Adrenal gland (tissue), 12 donors: ENCODE measurements around the gene PLEKHA5. TPM values are rescaled to one million over a fixed set of nuclear protein-coding genes. Genes with fewer than 3 reads are reported as not detected.

Source experiments
- DNase-seq, 7 donors: peaks; one replicate each; pipeline ENCODE4 v3.0.0-alpha.2; 2019 to 2020
- H3K27ac ChIP-seq, 5 donors: fragments of 200-600 bp; sonication (generic) in 4 of 5; 1 replicate in 3 of 5; 2 replicates in 2 of 5; pipeline versions ENCODE4 v1.5.1 to v1.8.0; 2016 to 2020; ENCODE audit warnings: mild to moderate bottlenecking in 1 of 5
- H3K27me3 ChIP-seq: fragments of 200-600 bp; 2 replicates; pipeline ENCODE4 v1.8.0; 2021
- H3K36me3 ChIP-seq, 2 donors: fragments of 200-600 bp; replicated peaks in 1 of 2; 1 replicate in 1 of 2; 2 replicates in 1 of 2; pipeline versions ENCODE4 v1.5.1 to v1.8.0; 2018 to 2022
- H3K4me1 ChIP-seq, 2 donors: fragments of 200-600 bp; replicated peaks in 1 of 2; 1 replicate in 1 of 2; 2 replicates in 1 of 2; pipeline versions ENCODE4 v1.5.1 to v1.8.0; 2018 to 2021
- H3K4me3 ChIP-seq, 4 donors: fragments of 200-600 bp; sonication (generic) in 3 of 4; one replicate each; pipeline ENCODE4 v1.5.1; 2016 to 2018
- H3K9me3 ChIP-seq, 3 donors: fragments of 200-600 bp; sonication (generic) in 1 of 3; replicated peaks in 1 of 3; 1 replicate in 2 of 3; 2 replicates in 1 of 3; pipeline versions ENCODE4 v1.5.1 to v1.8.0; 2016 to 2021
- POLR2A ChIP-seq, 2 donors: fragments of 450-650 bp; IDR thresholded peaks; one replicate each; pipeline ENCODE4 v1.6.1; 2017; ENCODE audit warnings: antibody characterized with exemption in 2 of 2, mild to moderate bottlenecking in 2 of 2, moderate library complexity in 1 of 2
- WGBS, 4 donors: extraction: QIAGEN DNeasy Blood & Tissue Kit in 2 of 4; methylation state at CpG; one replicate each; pipeline versions ENCODE4 v1.1.5 to v1.1.7; 2013 to 2017; 5-methylcytosine and 5-hydroxymethylcytosine counted together
- intact Hi-C, 2 donors: fragments of 100-400 bp; cut with DNase I; formaldehyde crosslinking; loops; one replicate each; pipeline versions ENCODE4 v1.14.1 to v1.15.0; 2022 to 2023
- polyA plus RNA-seq, 3 donors: library from polyadenylated mRNA; stranded (reverse); fragments of 200-250 nt in 2 of 3; fragments of 350-450 nt in 1 of 3; fragmentation: Illumina TruSeq in 1 of 3; extraction: RNeasy Lipid Tissue Mini Kit (QIAGEN cat#74804) in 1 of 3; gene quantifications; one replicate each; pipeline ENCODE4 v1.2.3, GENCODE V29; 2013 to 2014
- total RNA-seq, 9 donors: library from RNA; depleted of rRNA in 4 of 9; stranded (reverse); fragments of >200 nt in 4 of 9; fragments of 120-200 nt in 1 of 9; fragmentation: NEBNext Ultra II Directional in 1 of 9; extraction: Animal tissue kit (Norgen Biotek cat#: 25700) in 1 of 9; gene quantifications; one replicate each; pipeline versions ENCODE4 v1.1.0 to v1.2.4, GENCODE V29; 2013 to 2023
- TF ChIP-seq, protein P1 (sequence below), 6 experiments: fragments of 450-650 bp in 4 of 6; fragments of 200-600 bp in 2 of 6; sonication (generic) in 1 of 6; IDR thresholded peaks; 1 replicate in 5 of 6; 2 replicates in 1 of 6; pipeline versions ENCODE4 v1.5.1 to v1.8.0; 2016 to 2021; ENCODE audit warnings: antibody characterized with exemption in 6 of 6, mild to moderate bottlenecking in 2 of 6, moderate library complexity in 1 of 6
- donor health status: healthy with polysubstance abuse.
- donor health status: Bipolar disorder and iron deficiency.
- donor health status: DM: yes; HTN: yes; CAD: no.
- donor health status: DM: no; HTN: no; CAD: no.
- donor health status: DM: no; HTN: no; CAD: no.
- donor health status: DM: yes; HTN: yes; CAD: no.

Gene PLEKHA5
- total and polyA plus RNA-seq, 12 donors: 26.1 to 165 (median 95.7) TPM

DNA sequence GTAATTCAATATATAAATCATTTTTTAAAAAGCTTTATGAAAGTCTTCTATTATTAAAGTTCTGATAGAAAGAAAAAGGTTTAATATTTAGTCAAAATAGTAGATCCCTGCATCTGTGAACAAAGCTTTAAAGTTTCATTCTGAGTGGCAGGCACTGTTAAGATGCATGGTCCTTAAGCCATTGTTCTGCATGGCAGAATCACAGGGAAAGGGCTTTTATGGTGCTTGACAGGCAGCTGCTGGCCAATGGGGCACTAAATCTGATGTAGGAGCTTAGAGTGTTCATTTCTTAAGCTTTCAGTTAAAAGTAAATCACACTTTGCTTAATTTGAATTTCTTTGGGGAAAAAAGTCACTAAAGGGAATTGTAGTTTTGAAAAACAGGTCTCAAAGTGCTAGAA, 148.2 kb downstream of the PLEKHA5 start:
- peaks cover 8 to 12% of the 10 kb centered on the region in 2 donors for H3K4me1 ChIP-seq
- no peak overlapping the region for H3K27ac ChIP-seq
- H3K36me3 ChIP-seq: no peaks in the 10 kb centered on the region
- no peak for DNase-seq
- no peaks in the 10 kb centered on the region for H3K9me3 ChIP-seq
- intact Hi-C loops: no loop called here
- H3K27me3 ChIP-seq: no peaks in the 10 kb centered on the region
- no peak overlapping the region for H3K4me3 ChIP-seq
- TF ChIP-seq, protein P1, sequence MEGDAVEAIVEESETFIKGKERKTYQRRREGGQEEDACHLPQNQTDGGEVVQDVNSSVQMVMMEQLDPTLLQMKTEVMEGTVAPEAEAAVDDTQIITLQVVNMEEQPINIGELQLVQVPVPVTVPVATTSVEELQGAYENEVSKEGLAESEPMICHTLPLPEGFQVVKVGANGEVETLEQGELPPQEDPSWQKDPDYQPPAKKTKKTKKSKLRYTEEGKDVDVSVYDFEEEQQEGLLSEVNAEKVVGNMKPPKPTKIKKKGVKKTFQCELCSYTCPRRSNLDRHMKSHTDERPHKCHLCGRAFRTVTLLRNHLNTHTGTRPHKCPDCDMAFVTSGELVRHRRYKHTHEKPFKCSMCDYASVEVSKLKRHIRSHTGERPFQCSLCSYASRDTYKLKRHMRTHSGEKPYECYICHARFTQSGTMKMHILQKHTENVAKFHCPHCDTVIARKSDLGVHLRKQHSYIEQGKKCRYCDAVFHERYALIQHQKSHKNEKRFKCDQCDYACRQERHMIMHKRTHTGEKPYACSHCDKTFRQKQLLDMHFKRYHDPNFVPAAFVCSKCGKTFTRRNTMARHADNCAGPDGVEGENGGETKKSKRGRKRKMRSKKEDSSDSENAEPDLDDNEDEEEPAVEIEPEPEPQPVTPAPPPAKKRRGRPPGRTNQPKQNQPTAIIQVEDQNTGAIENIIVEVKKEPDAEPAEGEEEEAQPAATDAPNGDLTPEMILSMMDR (IDR thresholded peaks at IDR 0.05): no peak
- no peak for TF ChIP-seq POLR2A (IDR thresholded peaks at IDR 0.05)

DNA sequence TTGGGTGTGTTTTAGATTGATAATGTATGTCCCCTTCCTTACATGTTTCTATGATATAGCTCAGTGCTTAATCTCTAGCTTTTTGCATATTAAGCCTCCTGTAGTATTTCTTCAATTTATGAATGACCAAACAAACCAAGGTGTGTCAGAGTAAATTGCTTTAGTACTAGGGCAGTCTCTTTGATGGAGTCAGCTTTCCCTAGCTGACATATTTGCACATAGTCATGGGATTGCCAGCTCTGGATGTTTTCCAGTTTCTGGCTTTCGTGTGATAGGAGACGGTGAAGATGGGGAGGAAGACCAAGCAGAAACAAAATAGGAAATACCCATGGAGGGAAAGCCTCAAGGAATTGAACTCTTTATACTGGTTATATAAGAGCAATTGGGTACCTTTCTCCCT, 148.9 kb downstream of the PLEKHA5 start:
- DNase-seq: no peak
- intact Hi-C loops: no loop called here
- peaks cover 7 to 9% of the 10 kb centered on the region in 2 donors for H3K4me1 ChIP-seq
- no peaks in the 10 kb centered on the region for H3K27me3 ChIP-seq
- no peak overlapping the region for H3K4me3 ChIP-seq
- H3K9me3 ChIP-seq: no peaks in the 10 kb centered on the region
- peaks cover 0 to 2% of the 10 kb centered on the region in 2 donors for H3K36me3 ChIP-seq
- 88 to 95% (median 93%) methylated on average over 2 of the region's 2 CpGs for WGBS, 4 donors
- no peak overlapping the region for H3K27ac ChIP-seq
- TF ChIP-seq, protein P1 (IDR thresholded peaks at IDR 0.05): no peak

DNA sequence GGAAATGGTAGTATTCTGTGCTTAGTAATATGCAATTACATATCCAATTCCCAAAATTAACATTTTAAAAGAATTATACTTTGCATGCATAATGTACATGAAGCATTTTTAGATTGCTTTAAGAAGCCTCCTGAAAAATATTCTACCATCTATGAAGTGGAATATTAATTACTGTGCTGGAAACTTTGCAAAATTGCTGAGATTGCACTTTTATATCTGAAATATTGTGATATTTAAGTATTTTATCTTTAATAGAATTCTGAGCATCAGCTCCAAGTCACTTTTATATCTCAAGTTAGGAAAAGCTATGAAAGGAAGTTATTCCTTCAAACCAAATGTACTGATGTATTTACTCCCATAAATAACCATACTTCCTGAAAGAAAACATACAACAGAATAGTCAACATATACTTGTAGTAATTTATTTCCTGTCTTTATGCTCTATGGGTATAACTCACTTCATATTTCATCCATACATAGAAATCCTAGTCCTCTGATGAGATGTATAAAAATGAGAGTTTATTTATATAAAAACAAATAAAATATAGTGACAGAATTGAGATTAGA, 152.7 kb downstream of the PLEKHA5 start:
- Histone ChIP-seq H3K4me1 (peaks cover 0 to 13% of the 10 kb centered on the region in 2 donors), H3K27ac (no peak overlapping the region), H3K36me3 (peaks cover 0 to 11% of the 10 kb centered on the region in 2 donors), H3K9me3 (no peaks in the 10 kb centered on the region), H3K27me3 (no peaks in the 10 kb centered on the region), H3K4me3 (no peak overlapping the region)
- no peak for DNase-seq
- intact Hi-C loops: no loop called here
- TF ChIP-seq, protein P1 (IDR thresholded peaks at IDR 0.05): no peak
- no peak for TF ChIP-seq POLR2A (IDR thresholded peaks at IDR 0.05)

DNA sequence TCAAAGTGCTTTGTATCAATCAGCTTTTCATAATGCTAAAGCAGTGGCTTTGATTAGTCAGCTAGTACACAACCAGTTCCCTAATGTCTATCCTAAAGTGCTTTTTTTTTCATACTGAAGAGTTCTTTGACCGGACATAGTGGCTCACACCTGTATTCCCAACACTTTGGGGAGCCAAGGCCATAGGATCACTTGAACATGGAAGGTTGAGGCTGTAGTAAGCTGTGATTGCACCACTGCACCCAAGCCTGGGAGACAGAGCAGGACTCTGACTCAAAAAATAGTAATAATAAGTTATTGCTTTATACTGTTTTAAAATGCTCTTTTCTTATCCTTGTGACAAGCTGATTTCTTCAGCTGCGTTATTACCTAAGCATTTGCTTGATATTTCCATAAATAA, 155.1 kb downstream of the PLEKHA5 start:
- H3K27ac ChIP-seq: peak overlapping the region in 1 of 5 donors; percentile 43
- no peak for DNase-seq
- no peaks in the 10 kb centered on the region for H3K9me3 ChIP-seq
- no peaks in the 10 kb centered on the region for H3K27me3 ChIP-seq
- 78 to 92% (median 86%) methylated on average over 2 of the region's 2 CpGs for WGBS, 4 donors
- TF ChIP-seq, protein P1 (IDR thresholded peaks at IDR 0.05): no peak
- no peak for TF ChIP-seq POLR2A (IDR thresholded peaks at IDR 0.05)
- intact Hi-C loops: no loop called here
- peaks cover 0 to 11% of the 10 kb centered on the region in 2 donors for H3K36me3 ChIP-seq
- no peak overlapping the region for H3K4me3 ChIP-seq
- H3K4me1 ChIP-seq: peaks cover 0 to 16% of the 10 kb centered on the region in 2 donors
